NCI-H774 (cell line): ENCODE measurements around the gene GUSB.
"Not testable (repeated sequence)": the region's sequence is repeated elsewhere in the genome, so short reads cannot be mapped to it uniquely, and the experiment has no call there.

Experiments used
- DNase-seq: peaks from one replicate; lab custom pipeline; 2025; lab: John Stamatoyannopoulos, UW

GUSB gene

DNA sequence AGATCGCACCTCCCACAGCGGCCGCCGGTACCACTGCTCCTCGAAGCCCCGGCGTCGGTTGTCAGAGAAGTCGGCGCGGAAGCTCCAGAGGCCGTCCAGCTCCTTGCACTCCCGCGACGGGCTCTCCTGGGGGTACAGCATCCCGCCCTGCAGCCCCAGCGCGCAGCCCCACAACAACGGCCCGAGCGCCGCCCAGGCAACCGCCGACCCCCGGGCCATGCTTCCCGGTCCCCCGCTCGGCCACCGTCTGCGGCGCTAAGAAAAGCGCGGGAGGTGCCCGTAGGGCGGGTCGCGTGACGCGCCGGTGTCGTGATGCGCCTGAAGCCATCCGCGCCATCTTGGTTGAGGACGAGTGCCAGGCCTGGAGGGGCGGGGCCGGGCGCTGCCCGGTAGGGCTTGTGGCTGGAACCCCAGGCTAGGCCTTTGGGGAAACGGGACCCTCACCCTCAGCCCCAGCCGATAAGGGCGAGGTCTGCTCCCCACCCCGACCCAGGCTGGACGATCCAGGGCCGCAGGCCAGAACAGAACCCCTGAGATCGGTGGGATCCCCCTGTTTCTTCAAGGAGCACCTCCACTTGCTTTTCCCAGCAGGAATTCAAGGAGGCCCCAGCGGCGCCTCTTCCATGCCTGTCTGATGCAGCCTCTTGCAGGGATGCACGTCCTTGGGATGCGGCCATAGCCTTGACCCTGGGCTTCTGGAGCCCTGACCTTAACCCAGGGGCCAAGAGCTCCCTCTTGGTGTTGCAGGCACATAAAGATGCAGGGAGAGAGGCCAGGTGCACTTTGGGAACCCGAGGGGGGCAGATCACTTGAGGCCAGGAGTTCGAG is at the start of gene GUSB:
Gene GUSB, minus strand, starts transcription at position 249 of the 828 bp plus-strand sequence. Its CDS starts 30 bp downstream, at position 219.
- peak; percentile 91 for DNase-seq

- not testable (repeated sequence) for DNase-seq
Measured at GRCh38 chr7:66028342-66028741, 46.3 kb upstream of the GUSB start.

- DNase-seq: no peak
Measured at GRCh38 chr7:66016131-66016461, 34.1 kb upstream of the GUSB start.

GRCh38 chr7:66015440-66016130 is 33.6 kb upstream of the GUSB start:
- DNase-seq: no peak

- DNase-seq: no peak
Measured at GRCh38 chr7:66013938-66014337, 31.9 kb upstream of the GUSB start.

DNA sequence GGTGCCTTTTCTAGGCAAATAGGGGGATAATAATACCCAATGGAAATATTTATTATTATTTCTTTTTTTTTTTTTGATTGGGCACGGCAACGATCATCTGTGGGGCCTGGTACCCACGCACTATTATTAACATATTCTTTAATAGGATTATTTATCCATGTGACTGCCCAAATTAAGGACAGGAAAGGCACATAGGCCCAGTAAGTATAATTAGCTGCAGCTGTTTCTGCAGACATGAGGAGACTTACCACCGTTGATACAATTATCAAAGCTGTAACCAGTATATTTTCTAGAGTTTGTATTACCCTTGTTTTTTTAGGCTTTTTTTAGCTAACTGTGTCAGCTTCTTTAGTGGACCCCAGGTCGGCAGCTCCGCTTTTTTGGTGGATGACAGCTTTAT is 25.2 kb upstream of the GUSB start:
- no peak for DNase-seq

DNA sequence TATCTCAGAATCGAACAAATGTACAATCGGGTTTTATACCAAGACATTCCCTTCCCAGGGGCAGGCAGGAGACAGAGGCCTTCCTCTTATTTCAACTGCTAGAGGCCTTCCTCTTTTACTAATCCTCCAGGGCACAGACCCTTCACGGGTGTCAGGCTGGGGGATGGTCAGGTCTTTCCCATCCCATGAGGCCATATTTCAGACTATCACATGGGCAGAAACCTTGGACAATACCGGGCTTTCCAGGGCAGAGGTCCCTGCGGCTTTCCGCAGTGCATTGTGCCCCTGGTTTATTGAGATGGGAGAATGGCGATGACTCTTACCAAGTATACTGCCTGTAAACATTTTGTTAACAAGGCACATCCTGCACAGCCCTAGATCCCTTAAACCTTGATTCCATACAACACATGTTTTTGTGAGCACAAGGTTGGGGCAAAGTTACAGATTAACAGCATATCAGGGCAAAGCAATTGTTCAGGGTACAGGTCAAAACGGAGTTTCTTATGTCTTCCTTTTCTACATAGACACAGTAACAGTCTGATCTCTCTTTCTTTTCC is 23.2 kb upstream of the GUSB start:
- DNase-seq: not testable (repeated sequence)

DNA sequence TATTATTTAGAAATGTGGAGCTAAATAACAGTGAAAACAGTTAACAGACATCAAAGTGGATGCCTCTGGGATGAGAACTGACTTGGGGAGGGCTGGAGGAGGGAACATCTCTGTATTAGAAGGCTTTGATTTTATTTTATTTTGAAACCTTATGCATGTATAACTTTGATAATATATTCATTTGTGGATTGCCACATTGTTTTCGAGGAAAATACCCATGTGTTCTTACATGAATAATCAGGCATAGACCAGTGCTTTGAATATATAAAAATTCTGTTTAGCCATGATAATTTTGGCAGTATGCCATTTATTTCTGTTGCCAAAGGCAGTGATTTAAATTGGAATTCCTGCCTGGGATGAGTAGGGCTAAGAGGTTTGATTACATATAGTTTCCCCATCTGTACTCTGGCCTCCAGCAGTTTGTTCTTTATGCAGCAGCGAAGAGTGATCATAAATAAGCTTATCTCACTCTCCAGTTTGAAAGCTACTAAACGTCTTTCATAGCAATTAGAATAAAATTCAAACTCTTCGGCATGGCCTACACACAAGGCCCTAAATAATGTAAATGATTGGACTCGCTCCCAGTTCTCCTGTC is 18.9 kb upstream of the GUSB start:
- DNase-seq: not testable (repeated sequence)

GRCh38 chr7:65994984-65995383 is 13.0 kb upstream of the GUSB start:
- DNase-seq: not testable (repeated sequence)

GRCh38 chr7:65992526-65992925 is 10.5 kb upstream of the GUSB start:
- no peak for DNase-seq

DNA sequence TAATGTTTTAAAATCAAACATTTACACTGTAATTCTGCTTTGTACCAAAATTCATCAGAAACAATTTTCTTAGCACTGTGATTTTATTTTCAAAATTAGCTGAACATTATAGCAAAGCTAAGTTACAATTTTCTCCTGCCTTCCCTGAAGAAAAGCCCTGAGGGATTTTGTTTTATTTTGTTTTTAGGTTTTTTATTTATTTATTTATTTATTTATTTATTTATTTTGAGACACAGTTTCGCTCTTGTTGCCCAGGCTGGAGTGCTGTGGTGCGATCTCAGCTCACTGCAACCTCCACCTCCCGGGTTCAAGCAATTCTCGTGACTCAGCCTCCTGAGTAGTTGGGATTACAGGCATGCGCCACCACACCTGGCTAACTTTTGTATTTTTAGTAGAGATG is 9.8 kb upstream of the GUSB start:
- not testable (repeated sequence) for DNase-seq

- DNase-seq: no peak
Measured at GRCh38 chr7:65989694-65990080, 7.7 kb upstream of the GUSB start.

DNA sequence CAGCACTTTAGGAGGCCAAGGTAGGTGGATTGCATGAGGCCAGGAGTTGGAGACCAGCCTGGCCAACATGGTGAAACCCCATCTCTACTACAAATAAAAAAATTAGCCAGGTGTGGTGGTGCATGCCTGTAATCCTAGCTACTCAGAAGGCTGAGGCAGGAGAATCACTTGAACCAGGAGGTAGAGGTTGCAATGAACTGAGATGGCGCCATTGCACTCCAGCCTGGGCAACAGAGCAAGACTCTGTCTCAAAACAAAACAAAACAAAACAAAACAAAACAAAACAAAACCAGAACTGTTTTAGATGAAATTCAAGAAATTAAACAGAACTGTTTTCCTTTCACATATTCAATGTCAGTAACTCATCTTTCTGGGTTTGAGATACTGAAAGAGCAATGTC is 6.5 kb upstream of the GUSB start:
- DNase-seq: not testable (repeated sequence)

GRCh38 chr7:65988084-65988483 is 6.1 kb upstream of the GUSB start:
- DNase-seq: no peak

DNA sequence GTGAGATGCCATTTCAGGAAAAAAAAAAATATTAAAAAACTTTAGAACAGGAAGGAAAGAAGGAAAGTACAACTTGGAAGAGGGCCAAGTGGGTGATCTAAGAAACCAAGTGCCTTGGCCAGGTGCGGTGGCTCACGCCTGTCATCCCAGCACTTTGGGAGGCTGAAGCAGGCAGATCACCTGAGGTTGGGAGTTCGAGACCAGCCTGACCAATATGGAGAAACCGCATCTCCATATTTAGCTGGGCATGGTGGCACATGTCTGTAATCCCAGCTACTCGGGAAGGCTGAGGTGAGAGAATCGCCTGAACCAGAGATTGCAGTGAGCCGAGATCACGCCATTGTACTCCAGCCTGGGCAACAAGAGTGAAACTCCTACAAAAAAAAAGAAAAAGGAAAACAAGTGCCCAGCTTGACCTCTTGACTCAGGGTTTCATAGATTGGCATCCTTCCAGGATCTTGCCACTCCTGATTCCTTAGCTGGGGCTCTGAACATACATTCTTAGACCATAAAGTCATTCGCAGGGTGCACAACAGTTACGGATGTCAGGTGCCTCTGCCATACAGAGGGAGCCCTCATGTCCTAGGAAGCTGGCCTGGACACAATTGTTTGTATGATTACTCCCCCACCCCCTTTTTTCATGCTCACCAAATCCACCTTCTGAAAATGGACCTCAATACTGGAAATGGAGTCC is 2.1 kb upstream of the GUSB start:
- DNase-seq: no peak

DNA sequence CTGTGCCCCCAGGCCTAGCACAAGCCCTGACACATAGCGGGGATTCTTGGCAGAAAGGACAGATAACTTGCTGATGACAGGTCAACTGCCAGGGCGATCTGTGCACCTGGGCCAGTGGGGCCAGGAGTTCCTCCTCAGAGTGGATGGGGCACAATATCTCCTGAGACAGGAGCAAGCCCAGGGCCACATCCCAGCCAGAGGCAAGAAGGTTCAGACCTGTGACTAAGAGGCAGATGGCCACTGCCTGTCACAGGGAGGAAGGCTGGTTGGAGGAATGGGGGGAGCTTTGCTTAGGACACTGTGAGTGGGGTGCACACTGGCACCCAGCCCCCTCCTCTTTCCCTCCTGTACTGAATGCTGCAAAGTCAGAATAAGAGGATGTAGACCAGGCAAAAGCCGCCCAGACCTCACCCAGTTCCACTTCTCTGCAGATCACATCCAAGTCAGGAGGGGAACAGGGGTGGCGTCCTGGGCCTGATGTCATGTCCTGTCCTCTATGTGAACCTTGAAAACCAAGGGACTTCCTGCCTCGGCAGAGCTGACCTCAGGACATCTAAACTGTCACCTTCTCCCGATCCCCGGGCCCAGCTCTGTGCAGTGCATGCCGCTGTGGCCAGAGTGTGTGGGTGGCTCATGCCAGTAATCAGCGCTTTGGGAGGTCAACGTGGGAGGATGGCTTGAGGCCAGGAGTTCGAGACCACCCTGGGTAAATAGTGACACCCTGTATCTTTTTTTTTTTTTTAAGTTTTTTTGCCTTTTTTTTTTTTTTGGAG is 1.3 kb downstream of the GUSB start:
- no peak for DNase-seq

GRCh38 chr7:65979583-65980477 is 2.2 kb downstream of the GUSB start:
- no peak for DNase-seq

DNA sequence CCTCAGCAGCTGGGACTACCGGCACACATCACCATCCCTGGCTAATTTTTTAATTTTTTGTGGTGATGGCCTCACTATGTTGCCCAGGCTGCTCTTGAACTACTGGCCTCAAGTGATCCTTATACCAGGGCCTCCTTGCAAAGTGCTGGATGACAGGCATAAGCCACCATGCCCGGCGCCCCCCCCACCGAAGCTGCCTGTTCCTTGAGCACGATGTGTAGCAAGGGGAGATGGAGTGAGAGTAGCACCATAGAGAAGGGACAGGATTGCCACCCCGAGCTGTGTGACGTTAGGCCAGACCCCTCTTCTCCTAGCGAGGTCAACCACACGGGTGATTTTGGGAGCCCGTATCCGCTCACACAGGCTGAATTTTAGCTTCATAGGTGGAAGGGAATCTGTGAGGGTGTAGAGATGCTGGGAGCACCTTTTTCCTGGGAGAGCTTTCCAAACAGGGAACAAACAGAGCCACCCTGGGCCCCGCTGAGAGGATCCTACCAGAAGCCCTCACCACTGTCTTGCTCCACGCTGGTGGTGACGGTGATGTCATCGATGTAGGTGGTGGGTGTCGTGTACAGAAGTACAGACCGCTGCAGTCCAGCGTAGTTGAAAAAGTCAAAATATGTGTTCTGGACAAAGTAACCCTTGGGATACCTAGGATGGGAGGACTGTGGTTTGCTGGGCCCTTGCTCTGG is 3.0 kb downstream of the GUSB start:
- no peak for DNase-seq

- DNase-seq: no peak
Measured at GRCh38 chr7:65976659-65977196, 5.3 kb downstream of the GUSB start.
